NCI-H1436 (cell line): Measurements from ENCODE around the gene TRIM21.
"Not testable (repeated sequence)": the region's sequence is repeated elsewhere in the genome, so short reads cannot be mapped to it uniquely, and the experiment has no call there.

Source experiments
- DNase-seq: peaks from one replicate; lab custom pipeline; 2025; lab: John Stamatoyannopoulos, UW

TRIM21 gene

DNA sequence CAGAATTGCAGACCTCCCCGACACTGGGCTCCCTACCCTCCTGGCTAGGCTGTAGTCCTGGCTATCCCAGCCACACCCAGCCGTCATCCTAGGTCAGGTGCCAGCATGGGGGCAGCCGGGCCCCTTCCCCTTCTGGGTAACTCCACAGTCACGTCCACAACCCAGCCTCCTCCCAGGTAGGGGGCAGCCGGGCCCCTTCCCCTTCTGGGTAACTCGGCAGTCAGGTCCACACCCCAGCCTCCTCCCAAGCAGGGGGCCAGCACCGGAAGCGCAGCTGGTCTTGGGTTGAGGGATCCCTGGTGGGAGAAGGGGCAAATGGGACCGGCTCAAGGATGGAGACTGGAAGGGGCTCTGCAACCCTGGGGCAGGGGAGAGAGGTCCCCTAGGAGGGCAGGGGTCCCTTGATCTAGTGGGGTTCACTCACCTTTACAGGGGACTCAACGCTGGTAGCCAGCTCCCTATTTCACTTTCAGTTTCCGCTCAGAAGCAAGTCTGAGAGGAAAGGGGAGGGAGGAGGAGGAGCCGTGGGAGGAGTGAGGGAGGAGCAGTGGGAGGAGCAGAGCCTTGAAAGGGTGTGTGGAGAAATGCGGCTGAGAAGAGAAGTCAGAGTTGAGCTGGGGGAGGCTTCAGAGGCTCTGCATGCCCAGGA lies at the start of gene TRIM21:
TRIM21 (minus strand) TSS at position 494 of the 649 bp plus-strand sequence. CDS start 3,293 bp downstream, outside the sequence.
- DNase-seq: peak; percentile 49

DNA sequence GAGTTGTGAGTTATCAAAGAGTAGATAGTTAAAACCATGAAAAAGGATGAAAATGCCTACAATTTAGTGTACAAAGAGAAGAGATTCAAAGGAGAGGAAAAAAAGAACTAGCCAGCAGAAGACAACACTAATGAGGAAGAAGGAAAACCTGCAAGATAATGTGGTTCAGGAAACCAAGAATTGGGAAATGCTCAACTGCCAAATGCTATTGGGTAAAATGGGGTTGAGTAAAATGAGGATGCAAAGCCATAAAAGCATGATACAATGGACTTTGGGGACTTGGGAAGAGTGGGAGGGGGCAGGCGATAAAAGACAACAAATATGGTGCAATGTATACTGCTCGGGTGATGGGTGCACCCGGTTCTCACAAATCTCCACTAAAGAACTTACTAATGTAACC lies 48.0 kb upstream of the TRIM21 start:
- no peak for DNase-seq

DNA sequence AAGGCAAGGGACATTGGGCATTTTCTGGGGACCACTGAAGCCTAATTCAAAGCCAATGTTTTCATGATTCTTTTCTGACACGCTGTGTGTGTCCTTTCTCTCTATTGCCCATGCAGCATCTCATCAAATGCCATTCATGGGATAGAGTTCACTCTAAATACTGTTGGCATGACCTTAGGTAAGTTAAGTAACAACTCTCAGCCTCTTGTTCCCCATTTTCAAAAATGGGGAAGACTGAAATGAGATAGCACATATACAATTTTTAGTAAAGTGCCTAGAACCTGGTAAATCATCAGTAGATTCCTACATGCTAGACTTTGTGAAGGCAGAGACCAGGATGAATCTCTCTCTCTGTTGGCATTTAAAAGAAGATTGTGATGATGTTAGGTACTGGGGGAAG lies 42.9 kb upstream of the TRIM21 start:
- no peak for DNase-seq

DNA sequence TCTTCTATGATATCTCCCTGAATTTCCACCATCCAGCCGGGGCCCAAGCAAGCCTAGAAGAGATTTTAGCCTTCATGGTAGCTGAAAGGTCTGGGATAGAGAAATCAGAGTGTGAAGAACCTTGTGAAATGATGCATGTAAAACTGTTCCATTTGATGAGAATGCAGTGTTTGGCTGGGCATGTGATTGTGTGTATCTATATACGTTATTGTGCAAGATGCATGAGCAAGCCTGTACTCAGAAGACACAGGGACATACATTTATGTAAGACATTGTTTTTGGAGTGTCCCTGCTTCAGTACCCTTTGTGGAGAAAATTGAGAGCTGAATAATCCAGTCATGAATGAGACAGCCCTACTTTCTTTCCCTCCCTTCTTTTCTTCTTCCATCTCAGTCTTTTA lies 40.4 kb upstream of the TRIM21 start:
- no peak for DNase-seq

DNA sequence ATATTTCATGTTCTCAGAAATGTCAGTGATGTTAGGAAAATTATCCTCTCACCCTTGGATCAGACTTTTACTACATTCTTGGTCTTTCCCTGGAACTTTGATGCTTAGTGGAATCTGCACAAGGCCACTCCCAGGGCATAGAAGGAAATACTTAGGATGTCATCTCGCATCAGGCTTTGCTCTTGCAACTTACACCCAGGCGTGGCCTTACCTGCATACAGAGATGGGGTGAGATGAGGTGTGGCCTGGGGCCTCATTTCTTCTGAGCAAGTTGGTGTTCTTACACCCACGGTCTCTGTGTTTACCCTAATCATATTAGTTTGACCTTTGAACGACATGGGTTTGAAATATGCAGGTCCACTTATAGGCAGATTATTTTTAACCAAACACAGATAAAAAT lies 36.5 kb upstream of the TRIM21 start:
- no peak for DNase-seq

DNA sequence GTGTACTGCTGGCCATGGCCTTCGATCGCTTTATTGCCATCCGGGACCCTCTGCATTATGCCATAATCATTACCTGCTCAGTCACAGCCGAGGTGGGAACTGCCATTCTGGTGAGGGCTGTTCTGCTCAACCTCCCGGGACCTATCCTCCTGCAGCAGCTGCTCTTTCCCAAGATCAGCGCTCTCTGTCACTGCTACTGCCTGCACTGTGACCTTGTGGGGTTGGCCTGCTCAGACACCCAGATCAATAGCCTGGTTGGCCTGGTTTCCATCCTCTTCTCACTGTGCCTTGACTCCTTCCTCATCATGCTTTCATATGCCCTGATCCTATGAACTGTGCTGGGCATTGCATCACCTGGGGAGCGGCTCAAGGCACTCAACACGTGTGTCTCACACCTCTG lies 24.9 kb upstream of the TRIM21 start:
- DNase-seq: no peak

DNA sequence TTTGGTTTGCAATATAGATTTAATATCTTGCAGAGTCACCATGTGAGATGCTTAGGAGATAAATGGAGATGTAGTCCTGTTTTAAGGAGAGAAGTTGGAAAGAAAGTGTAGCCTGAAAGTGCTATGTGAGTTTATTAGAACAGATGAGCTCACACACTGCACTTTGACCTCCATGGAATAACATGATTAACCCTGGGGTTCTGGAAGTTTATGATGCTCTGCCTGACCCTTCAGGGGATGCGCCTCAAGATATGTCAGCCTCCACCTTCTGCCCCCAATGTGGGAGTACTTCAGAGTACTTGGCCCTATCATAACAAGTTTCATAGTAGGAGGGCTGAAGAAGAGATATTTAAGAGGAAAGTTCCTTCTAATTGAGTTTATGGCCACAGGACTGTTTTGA lies 23.3 kb upstream of the TRIM21 start:
- DNase-seq: no peak

DNA sequence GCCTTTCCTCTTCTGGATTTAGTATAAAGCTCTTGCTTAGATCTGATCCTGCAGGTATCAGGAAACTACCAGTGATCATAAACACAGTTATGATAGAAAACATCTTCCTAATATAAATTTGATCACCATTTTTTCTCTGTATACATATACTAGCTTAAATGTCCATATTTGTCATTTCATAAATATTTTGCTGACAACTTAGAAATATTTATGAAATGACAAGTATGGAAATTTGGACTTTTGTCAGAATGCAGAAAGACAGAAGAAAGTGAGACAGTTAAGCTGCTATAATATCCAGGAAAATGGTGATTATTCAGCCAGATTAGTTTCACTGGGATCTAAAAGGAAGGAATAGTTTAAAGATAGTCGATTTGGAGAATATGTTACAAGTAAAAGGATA lies 22.8 kb upstream of the TRIM21 start:
- no peak for DNase-seq

DNA sequence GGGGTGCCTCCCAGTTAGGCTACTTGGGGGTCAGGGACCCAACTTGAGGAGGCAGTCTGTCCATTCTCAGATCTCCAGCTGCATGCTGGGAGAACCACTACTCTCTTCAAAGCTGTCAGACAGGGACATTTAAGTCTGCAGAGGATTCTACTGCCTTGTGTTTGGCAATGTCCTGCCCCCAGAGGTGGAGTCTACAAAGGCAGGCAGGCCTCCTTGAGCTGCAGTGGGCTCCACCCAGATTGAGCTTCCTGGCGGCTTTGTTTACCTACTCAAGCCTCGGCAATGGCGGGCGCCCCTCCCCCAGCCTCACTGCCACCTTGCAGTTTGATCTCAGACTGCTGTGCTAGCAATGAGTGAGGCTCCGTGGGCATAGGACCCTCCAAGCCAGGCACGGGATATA lies 12.7 kb upstream of the TRIM21 start:
- not testable (repeated sequence) for DNase-seq

DNA sequence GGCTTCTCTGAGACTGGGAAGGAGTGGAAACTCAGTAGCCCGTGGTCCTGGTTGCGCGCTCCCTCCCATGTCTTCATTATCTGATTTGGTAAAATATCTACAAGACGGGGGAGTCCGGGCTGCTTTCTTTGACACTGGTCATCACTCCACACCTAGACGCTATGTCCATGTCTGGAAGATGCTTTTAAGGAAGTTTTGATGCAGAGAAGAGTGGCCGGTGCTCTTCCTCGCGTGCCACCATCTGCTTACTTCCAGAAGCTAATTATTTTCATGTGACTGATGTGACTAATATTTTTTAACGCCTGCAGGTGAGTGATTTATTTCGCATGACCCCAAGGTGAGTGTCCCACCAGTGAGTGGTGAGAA lies 339 bp upstream of the TRIM21 start:
- no peak for DNase-seq

DNA sequence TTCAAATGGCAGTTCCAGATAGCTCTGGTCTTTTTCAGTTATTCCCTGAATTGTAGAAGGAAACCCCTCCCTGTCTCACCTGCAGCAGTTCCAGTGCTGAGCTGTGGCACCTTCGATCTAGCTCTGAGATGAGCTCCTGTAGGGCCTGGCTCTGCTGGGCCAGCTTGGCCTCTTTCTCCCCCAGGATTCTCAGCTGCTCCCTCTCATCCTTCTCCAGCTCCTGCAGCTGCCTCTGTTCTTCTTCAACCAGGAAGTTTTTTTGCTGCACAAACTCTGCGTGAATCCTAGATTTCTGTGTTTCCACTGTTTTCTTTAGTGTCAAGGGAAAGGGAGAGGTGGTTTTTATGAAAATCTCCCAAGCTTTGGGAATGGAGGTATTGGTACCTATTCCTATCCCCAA lies 5.3 kb downstream of the TRIM21 start:
- no peak for DNase-seq

DNA sequence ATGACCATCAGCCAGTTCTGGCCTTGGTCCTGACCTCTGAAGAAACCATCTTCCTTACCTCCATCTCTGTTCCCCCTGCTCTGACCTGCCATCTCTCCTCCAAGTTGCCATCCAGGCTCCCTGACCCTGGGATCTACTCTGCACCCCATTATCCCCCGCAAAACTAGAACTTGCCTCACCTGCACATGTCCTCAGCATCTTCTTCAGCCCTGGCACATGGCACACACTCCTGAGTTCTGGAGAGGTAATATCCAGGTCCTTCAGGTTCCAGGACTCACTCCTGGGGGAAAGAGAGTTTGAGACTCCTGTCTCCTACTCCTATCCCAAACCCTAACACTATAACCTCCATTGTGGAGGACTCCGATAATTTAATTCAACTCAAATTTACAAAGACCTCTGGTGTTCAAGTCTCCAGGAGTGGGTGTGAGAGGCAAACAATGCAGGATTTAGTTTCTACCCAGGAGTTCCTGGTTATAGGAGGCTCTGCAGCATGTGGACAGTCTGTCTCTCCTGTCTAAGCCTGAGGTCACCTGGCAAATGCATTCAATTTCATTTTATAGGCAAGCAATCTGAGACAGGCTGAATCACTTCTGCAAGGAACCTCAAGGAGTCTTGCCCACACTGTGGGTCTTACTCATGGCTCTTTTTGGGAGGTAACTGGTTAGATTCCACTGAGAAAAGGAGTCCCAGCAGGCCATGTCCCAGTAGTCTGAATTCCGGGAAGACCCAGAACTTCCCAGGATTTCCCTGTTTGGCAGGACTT lies 7.3 kb downstream of the TRIM21 start:
- no peak for DNase-seq

DNA sequence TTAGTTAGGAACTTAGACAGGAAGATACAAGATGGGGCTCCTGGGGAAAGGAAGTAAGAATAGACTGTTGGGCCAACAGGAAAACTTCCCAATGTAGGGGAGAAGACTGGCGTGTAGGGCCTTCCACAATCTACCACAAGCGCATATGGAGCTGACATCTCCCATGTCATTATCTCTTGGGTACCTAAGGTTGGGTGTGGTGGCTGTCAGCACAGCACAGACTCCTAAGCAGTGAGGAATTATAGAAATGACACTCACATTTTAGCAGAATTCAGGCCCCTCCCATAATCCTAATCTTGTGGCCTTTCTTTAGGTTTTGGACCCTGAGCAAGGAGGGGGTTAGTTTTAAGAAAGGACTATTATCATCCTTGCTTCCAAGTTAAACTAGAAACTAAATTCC lies 11.6 kb downstream of the TRIM21 start:
- no peak for DNase-seq

DNA sequence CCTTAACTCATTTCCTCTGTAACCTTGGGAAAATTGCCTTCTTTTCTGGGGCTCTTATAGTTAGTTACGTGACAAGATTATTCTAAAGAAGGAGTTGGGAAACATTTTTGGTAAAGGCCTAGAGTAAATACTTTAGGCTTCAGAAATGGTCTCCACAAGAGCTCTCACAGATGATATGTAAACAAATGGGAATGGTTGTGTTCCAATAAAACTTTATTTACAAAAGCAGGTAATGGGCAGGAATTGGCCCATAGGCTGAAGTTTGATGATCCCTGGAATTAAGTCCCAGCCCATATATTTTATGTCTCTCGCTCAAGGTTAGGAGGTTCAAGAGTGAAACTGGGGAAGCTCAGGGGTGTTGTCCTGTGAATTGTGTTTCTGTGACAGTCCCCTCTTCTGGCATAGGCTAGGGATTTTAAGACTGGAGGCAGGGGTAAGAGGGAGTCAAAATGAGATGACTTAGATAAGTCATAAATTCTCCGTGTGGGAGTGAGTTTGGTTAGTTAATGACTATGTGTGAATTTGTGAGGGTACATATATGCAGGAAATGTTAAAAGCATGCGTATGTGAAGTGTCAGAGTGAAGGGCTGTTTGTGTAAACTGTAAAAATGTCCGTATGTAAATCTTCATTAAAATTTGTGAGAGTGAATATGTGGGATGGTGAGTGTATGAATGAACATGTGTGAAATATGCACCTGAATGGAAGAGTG lies 17.9 kb downstream of the TRIM21 start:
- no peak for DNase-seq

DNA sequence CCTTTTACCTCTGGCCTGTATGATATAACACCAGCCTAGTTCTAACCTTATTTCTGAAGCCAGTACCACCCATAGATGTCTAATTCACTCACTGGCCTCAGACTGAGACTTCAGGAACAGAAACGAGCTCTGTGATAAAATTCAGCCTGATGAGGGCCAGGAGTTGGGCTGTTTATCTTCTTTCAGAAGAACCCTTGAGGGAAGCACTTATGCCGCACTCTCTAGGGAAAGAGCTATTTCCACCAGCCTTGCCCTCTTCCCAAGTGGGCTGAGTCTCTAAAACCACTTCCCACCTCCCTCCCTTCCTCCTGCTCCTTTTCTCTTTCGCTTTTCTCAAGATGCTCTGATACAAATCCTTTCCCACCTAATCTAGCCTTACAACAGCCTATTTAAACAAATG lies 23.3 kb downstream of the TRIM21 start:
- DNase-seq: no peak

DNA sequence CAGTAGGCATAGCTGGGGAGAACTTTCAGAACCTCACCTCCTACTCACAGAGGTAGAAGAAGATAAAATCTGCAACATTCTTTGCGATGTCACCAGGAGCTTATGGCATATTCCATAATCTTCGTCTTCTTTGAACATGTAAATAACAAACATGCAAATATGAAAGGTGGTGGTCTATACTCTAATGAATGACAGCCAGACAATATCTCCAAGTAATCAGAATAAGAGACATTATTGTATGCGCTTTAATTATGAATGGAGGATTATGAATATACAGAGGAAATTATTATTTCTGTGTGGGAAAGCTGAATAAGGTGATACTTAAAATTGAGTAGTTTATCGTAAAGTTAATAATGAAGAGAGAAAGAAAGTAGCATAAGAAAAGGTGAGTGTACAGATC lies 25.2 kb downstream of the TRIM21 start, which contains the start of gene OR52B4:
OR52B4 (minus strand) TSS at position 101 of the 400 bp plus-strand sequence; CDS start at position 10, 91 bp downstream.
- DNase-seq: no peak

DNA sequence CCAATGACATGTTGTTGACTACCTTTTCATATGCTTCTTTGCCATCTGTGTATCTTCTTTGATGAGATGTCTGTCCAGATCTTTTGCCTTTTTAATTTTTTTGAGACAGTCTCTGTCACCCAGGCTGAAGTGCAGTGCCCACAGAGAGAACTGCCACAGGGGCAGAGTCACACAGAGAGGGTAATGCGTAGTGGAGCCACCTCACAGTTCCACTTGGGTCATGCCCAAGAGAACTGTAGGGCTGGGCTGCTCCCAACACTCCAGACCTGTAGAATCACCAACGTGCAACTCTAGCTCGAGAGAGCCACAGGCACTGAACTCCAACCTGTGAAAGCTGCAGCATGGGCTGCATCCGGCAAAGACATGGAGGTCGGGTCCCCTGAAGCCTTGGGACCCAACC lies 45.4 kb downstream of the TRIM21 start:
- DNase-seq: not testable (repeated sequence)

DNA sequence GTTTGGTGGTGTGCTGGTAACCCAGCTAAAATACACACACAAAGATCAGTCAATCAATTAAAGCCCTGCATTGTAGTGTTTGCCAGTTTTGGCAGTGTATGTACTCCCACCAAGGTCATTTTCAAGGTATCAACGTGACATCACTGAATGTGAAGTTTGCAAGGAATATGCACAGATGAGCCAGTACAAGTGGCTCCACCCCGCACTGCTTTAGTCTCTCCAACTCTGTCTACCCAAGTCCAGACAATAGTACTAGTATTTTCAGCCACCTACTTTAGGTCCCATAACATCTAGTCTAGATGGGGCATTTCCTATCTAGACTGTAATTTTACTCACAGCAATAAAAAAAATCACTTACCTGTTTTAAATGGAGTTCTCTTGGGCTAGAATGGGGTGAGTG lies 48.1 kb downstream of the TRIM21 start:
- DNase-seq: not testable (repeated sequence)
